ENCODE data around the gene METAP1D. TPM values are rescaled to one million over a fixed set of nuclear protein-coding genes. Genes with fewer than 3 reads are reported as not detected.

The METAP1D gene
- total RNA-seq, 1 experiment from 2014 or later, result 32.4 TPM

- Histone ChIP-seq H3K27ac (no peak overlapping the region), H3K79me2 (ENCODE audit: low read depth) (no peaks in the 10 kb centered on the region), H3K4me2 (no peak overlapping the region), H3K9me2 (ENCODE audit: insufficient read depth) (no peaks in the 10 kb centered on the region), H3K9me3 (ENCODE audit: insufficient read depth, low read depth) (no peaks in the 10 kb centered on the region), H3K4me1 (replicated peaks; ENCODE audit: insufficient read depth) (no peaks in the 10 kb centered on the region), H3K36me3 (ENCODE audit: low read depth) (no peaks in the 10 kb centered on the region), H3K4me3 (no peak overlapping the region), H2AFZ (no peak overlapping the region), H3K27me3 (ENCODE audit: insufficient read depth, low read depth) (no peaks in the 10 kb centered on the region), H4K20me1 (ENCODE audit: insufficient read depth) (no peaks in the 10 kb centered on the region), H3F3A (ENCODE audit: insufficient read depth, low read depth) (no peaks in the 10 kb centered on the region)
- POLR2A ChIA-PET (ENCODE audit: unreplicated experiment), result no interaction called here
- CTCF ChIA-PET, result interaction anchor here (0.5 to 0.6 kb wide), 3 partner anchors 103 to 472 kb away, joined by 3 to 4 read pairs (median 3); no protein-coding TSS in a partner anchor
- intact Hi-C loops (cut with micrococcal nuclease; ENCODE audit: unreplicated experiment), result no loop called here
- no TSS peak for BruUV-seq (replicated peaks)
- TF ChIP-seq, protein P1, sequence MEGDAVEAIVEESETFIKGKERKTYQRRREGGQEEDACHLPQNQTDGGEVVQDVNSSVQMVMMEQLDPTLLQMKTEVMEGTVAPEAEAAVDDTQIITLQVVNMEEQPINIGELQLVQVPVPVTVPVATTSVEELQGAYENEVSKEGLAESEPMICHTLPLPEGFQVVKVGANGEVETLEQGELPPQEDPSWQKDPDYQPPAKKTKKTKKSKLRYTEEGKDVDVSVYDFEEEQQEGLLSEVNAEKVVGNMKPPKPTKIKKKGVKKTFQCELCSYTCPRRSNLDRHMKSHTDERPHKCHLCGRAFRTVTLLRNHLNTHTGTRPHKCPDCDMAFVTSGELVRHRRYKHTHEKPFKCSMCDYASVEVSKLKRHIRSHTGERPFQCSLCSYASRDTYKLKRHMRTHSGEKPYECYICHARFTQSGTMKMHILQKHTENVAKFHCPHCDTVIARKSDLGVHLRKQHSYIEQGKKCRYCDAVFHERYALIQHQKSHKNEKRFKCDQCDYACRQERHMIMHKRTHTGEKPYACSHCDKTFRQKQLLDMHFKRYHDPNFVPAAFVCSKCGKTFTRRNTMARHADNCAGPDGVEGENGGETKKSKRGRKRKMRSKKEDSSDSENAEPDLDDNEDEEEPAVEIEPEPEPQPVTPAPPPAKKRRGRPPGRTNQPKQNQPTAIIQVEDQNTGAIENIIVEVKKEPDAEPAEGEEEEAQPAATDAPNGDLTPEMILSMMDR (conservative IDR thresholded peaks at IDR 0.05), result no peak
- no peak for TF ChIP-seq EZH2 (IDR thresholded peaks at IDR 0.05; ENCODE audit: low read depth)
- DNase-seq, result no peak
Measured at GRCh38 chr2:172052000-172052983, 52.5 kb downstream of the METAP1D start.

DNA sequence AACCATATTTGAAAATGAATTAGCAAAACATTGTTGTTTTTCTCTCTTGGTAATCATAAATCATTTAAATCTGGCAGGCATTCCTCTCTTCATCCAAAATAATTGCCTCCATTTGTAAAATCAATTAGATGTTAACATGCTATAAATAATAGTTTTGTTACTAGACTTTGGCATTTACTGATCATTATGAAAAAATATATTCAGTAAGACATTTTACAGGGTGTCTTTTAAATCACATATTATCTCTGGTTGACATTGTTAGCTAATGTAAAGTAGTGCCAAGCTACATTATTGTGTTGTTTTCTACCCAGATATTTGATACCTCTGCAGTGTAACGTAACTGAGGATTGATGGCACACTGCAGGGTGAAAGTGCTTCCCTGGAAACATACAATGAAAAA lies 53.7 kb downstream of the METAP1D start:
- Histone ChIP-seq H3K27me3 (ENCODE audit: insufficient read depth, low read depth) (no peaks in the 10 kb centered on the region), H2AFZ (no peak overlapping the region), H3K9me2 (ENCODE audit: insufficient read depth) (no peaks in the 10 kb centered on the region), H4K20me1 (ENCODE audit: insufficient read depth) (no peaks in the 10 kb centered on the region), H3K36me3 (ENCODE audit: low read depth) (no peaks in the 10 kb centered on the region), H3K79me2 (ENCODE audit: low read depth) (no peaks in the 10 kb centered on the region), H3K4me1 (replicated peaks; ENCODE audit: insufficient read depth) (no peaks in the 10 kb centered on the region), H3K4me2 (no peak overlapping the region), H3F3A (ENCODE audit: insufficient read depth, low read depth) (no peaks in the 10 kb centered on the region), H3K4me3 (no peak overlapping the region), H3K9me3 (ENCODE audit: insufficient read depth, low read depth) (no peaks in the 10 kb centered on the region), H3K27ac (no peak overlapping the region)
- intact Hi-C loops (cut with micrococcal nuclease; ENCODE audit: unreplicated experiment), result no loop called here
- POLR2A ChIA-PET (ENCODE audit: unreplicated experiment), result no interaction called here
- TF ChIP-seq, protein P1 (conservative IDR thresholded peaks at IDR 0.05), result no peak
- no peak for TF ChIP-seq EZH2 (IDR thresholded peaks at IDR 0.05; ENCODE audit: low read depth)
- CTCF ChIA-PET, result interaction anchor here (0.6 kb wide), 1 partner anchor 24 kb away, joined by 4 read pairs; no protein-coding TSS in a partner anchor
- no TSS peak for BruUV-seq (replicated peaks)
- DNase-seq, result no peak

DNA sequence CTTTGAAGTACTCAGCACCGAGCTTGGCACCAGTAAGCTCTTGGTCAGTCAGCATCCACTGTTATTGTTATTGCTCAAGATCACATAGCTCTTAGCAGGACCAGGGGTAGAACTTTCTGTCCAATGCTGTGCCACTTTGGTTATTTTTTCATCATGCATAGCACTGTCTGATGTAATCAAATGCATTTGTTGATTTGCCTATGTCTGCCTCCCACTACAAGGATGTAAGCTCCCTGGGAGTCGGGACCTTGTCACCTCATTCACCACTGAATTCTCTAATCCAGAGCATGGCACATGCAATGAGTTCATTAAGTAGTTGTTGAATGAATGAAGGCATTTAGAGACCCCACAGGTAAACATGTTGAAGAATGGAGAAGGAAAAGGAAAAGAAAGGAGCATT lies 56.5 kb downstream of the METAP1D start:
- intact Hi-C loops (cut with micrococcal nuclease; ENCODE audit: unreplicated experiment), result no loop called here
- Histone ChIP-seq H3K27me3 (ENCODE audit: insufficient read depth, low read depth) (no peaks in the 10 kb centered on the region), H3K27ac (no peak overlapping the region), H3K9me2 (ENCODE audit: insufficient read depth) (no peaks in the 10 kb centered on the region), H3K4me2 (no peak overlapping the region), H4K20me1 (ENCODE audit: insufficient read depth) (no peaks in the 10 kb centered on the region), H3F3A (ENCODE audit: insufficient read depth, low read depth) (no peaks in the 10 kb centered on the region), H3K36me3 (ENCODE audit: low read depth) (no peaks in the 10 kb centered on the region), H3K79me2 (ENCODE audit: low read depth) (no peaks in the 10 kb centered on the region), H2AFZ (no peak overlapping the region), H3K4me3 (no peak overlapping the region), H3K9me3 (ENCODE audit: insufficient read depth, low read depth) (no peaks in the 10 kb centered on the region), H3K4me1 (replicated peaks; ENCODE audit: insufficient read depth) (no peaks in the 10 kb centered on the region)
- no TSS peak for BruUV-seq (replicated peaks)
- TF ChIP-seq, protein P1 (conservative IDR thresholded peaks at IDR 0.05), result no peak
- TF ChIP-seq EZH2 (IDR thresholded peaks at IDR 0.05; ENCODE audit: low read depth), result no peak
- DNase-seq, result no peak
- ChIA-PET CTCF (no interaction called here), POLR2A (ENCODE audit: unreplicated experiment) (interaction anchor here (0.5 kb wide), 1 partner anchor 20 kb away, joined by 5 read pairs; no protein-coding TSS in a partner anchor)

Data from PC-9 (cell line).